ENCODE data around the gene TPRA1. TPM values are rescaled to one million over a fixed set of nuclear protein-coding genes. Genes with fewer than 3 reads are reported as not detected.

TPRA1 gene
- total RNA-seq, 1 donor from 2014 or later, result 11.8 TPM

- peaks cover 2% of the 10 kb centered on the region for H3K27me3 ChIP-seq
- H3K4me3 ChIP-seq, result no peak overlapping the region
- peaks cover 20% of the 10 kb centered on the region for H3K4me1 ChIP-seq
- H3K79me2 ChIP-seq (ENCODE audit: low read depth), result no peaks in the 10 kb centered on the region
- no peaks in the 10 kb centered on the region for H3K9me3 Mint-ChIP-seq
- H4K20me1 ChIP-seq (ENCODE audit: low read depth), result no peaks in the 10 kb centered on the region
- H3K36me3 Mint-ChIP-seq, result no peaks in the 10 kb centered on the region
- peak overlapping the region; percentile 25 for H3K27ac Mint-ChIP-seq
- H2AFZ ChIP-seq (replicated peaks), result no peak overlapping the region
- no peak overlapping the region for H3K9ac ChIP-seq
- DNase-seq (ENCODE audit: low spot score), result no peak
- H3K4me3 Mint-ChIP-seq, result no peak overlapping the region
- no peaks in the 10 kb centered on the region for H3K36me3 ChIP-seq
- peaks cover 14% of the 10 kb centered on the region for H3F3A ChIP-seq (ENCODE audit: low read depth)
- H3K4me1 Mint-ChIP-seq, result peaks cover 55% of the 10 kb centered on the region
- H3K27me3 Mint-ChIP-seq (ENCODE audit: insufficient read depth, low read depth), result peaks cover 6% of the 10 kb centered on the region
- no peak for TF ChIP-seq EZH2 (IDR thresholded peaks at IDR 0.05)
- TF ChIP-seq CTCF (IDR thresholded peaks at IDR 0.05), result no peak
- no peak for TF ChIP-seq EZH2phosphoT487 (IDR thresholded peaks at IDR 0.05)
- no peak overlapping the region for H3K27ac ChIP-seq
- no peaks in the 10 kb centered on the region for H3K9me3 ChIP-seq (ENCODE audit: low read depth)
- H3K4me2 ChIP-seq, result no peak overlapping the region
Measured at GRCh38 chr3:127542441-127542952, 48.0 kb downstream of the TPRA1 start.

DNA sequence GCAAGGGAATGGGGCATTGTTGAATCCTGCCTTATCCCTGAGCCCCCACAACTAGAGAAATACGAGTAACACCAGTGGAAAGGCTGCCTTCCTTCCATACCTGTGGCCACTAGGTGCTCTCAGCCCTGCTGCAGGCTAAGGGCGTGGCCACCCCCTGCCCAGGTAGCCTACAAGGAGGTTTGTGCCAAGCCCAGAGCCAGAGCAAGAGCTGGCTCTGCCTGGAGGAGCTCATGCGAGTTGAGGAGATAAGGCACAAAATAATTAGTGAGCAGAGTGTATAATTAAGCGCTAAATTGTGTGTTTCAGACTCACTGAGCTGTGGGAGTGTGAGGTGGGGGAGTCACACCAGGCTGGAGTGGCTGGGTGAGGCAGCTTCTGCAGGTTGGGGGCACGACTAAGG lies 49.2 kb downstream of the TPRA1 start:
- no peak for DNase-seq (ENCODE audit: low spot score)
- TF ChIP-seq EZH2phosphoT487 (IDR thresholded peaks at IDR 0.05), result no peak
- TF ChIP-seq EZH2 (IDR thresholded peaks at IDR 0.05), result no peak
- TF ChIP-seq CTCF (IDR thresholded peaks at IDR 0.05), result no peak
- peaks cover 58% of the 10 kb centered on the region for H3K4me1 Mint-ChIP-seq
- no peaks in the 10 kb centered on the region for H3K36me3 Mint-ChIP-seq
- peaks cover 6% of the 10 kb centered on the region for H3K27me3 Mint-ChIP-seq (ENCODE audit: insufficient read depth, low read depth)
- H3K4me2 ChIP-seq, result no peak overlapping the region
- no peaks in the 10 kb centered on the region for H4K20me1 ChIP-seq (ENCODE audit: low read depth)
- peak overlapping the region; percentile 69 for H3K27ac Mint-ChIP-seq
- peaks cover 22% of the 10 kb centered on the region for H3K4me1 ChIP-seq
- H3K4me3 Mint-ChIP-seq, result no peak overlapping the region
- H3K9me3 ChIP-seq (ENCODE audit: low read depth), result no peaks in the 10 kb centered on the region
- H3K9me3 Mint-ChIP-seq, result no peaks in the 10 kb centered on the region
- no peak overlapping the region for H2AFZ ChIP-seq (replicated peaks)
- H3K79me2 ChIP-seq (ENCODE audit: low read depth), result no peaks in the 10 kb centered on the region
- no peak overlapping the region for H3K4me3 ChIP-seq
- peaks cover 2% of the 10 kb centered on the region for H3K27me3 ChIP-seq
- H3K36me3 ChIP-seq, result no peaks in the 10 kb centered on the region
- no peak overlapping the region for H3K9ac ChIP-seq
- H3F3A ChIP-seq (ENCODE audit: low read depth), result peaks cover 8% of the 10 kb centered on the region
- no peak overlapping the region for H3K27ac ChIP-seq

GRCh38 chr3:127539366-127540060 lies 51.0 kb downstream of the TPRA1 start:
- peaks cover 7% of the 10 kb centered on the region for H3K27me3 Mint-ChIP-seq (ENCODE audit: insufficient read depth, low read depth)
- Histone ChIP-seq H3K4me2 (no peak overlapping the region), H2AFZ (replicated peaks) (no peak overlapping the region), H3K79me2 (ENCODE audit: low read depth) (no peaks in the 10 kb centered on the region), H3K9ac (no peak overlapping the region), H3K9me3 (ENCODE audit: low read depth) (no peaks in the 10 kb centered on the region), H3K4me1 (peaks cover 31% of the 10 kb centered on the region), H4K20me1 (ENCODE audit: low read depth) (no peaks in the 10 kb centered on the region), H3K27ac (no peak overlapping the region), H3K36me3 (no peaks in the 10 kb centered on the region), H3F3A (ENCODE audit: low read depth) (peaks cover under 1% of the 10 kb centered on the region), H3K4me3 (no peak overlapping the region), H3K27me3 (no peaks in the 10 kb centered on the region)
- no peaks in the 10 kb centered on the region for H3K9me3 Mint-ChIP-seq
- TF ChIP-seq EZH2phosphoT487 (IDR thresholded peaks at IDR 0.05) (no peak), EZH2 (IDR thresholded peaks at IDR 0.05) (no peak), CTCF (IDR thresholded peaks at IDR 0.05) (no peak)
- no peak overlapping the region for H3K27ac Mint-ChIP-seq
- H3K4me3 Mint-ChIP-seq, result no peak overlapping the region
- peaks cover 66% of the 10 kb centered on the region for H3K4me1 Mint-ChIP-seq
- no peaks in the 10 kb centered on the region for H3K36me3 Mint-ChIP-seq
- DNase-seq (ENCODE audit: low spot score), result no peak

All from neural progenitor cell (in vitro differentiated cells).